Activated CD4-positive, alpha-beta T cell treated with anti-CD3 and anti-CD28 coated beads, Interleukin-2, amount 10 ng/mL, durations not matched to agents 7 days and 5 days (primary cell): Measurements from ENCODE around the gene LHX8. TPM values are rescaled to one million over a fixed set of nuclear protein-coding genes. Genes with fewer than 3 reads are reported as not detected.

Source experiments
- CTCF ChIA-PET: fragments of 350-600 bp; sonication (Branson Sonifier 250); formaldehyde crosslinking; loops from one replicate; lab custom pipeline; 2021; ENCODE audit warnings: antibody characterized with exemption; lab: Charles Lee
- POLR2A ChIA-PET: fragments of 350-600 bp; sonication (Branson Sonifier 250); formaldehyde crosslinking; loops from one replicate; lab custom pipeline; 2021; ENCODE audit warnings: antibody characterized with exemption; lab: Charles Lee
- DNase-seq: peaks from one replicate; pipeline ENCODE4 v3.0.0-alpha.2; 2020
- H3K27ac Mint-ChIP-seq: one replicate; pipeline ENCODE4 v1.8.0; 2021; ENCODE audit warnings: mild to moderate bottlenecking, moderate library complexity, mixed read lengths
- H3K27me3 Mint-ChIP-seq: one replicate; pipeline ENCODE4 v1.8.0; 2021; ENCODE audit warnings: mixed read lengths
- H3K36me3 Mint-ChIP-seq: one replicate; pipeline ENCODE4 v1.8.0; 2021; ENCODE audit warnings: low read depth, mixed read lengths
- H3K4me1 Mint-ChIP-seq: one replicate; pipeline ENCODE4 v1.8.0; 2021; ENCODE audit warnings: mixed read lengths
- H3K4me3 Mint-ChIP-seq: one replicate; pipeline ENCODE4 v1.8.0; 2021; ENCODE audit warnings: mild to moderate bottlenecking, moderate library complexity, mixed read lengths
- H3K9me3 Mint-ChIP-seq: one replicate; pipeline ENCODE4 v1.8.0; 2021; ENCODE audit warnings: mixed read lengths
- total RNA-seq, 2 experiments: library from RNA; stranded (reverse); gene quantifications; one replicate each; pipeline ENCODE4 v1.2.3, GENCODE V29; 2021

The LHX8 gene
- total RNA-seq, 2 experiments from 2014 or later = not detected

DNA sequence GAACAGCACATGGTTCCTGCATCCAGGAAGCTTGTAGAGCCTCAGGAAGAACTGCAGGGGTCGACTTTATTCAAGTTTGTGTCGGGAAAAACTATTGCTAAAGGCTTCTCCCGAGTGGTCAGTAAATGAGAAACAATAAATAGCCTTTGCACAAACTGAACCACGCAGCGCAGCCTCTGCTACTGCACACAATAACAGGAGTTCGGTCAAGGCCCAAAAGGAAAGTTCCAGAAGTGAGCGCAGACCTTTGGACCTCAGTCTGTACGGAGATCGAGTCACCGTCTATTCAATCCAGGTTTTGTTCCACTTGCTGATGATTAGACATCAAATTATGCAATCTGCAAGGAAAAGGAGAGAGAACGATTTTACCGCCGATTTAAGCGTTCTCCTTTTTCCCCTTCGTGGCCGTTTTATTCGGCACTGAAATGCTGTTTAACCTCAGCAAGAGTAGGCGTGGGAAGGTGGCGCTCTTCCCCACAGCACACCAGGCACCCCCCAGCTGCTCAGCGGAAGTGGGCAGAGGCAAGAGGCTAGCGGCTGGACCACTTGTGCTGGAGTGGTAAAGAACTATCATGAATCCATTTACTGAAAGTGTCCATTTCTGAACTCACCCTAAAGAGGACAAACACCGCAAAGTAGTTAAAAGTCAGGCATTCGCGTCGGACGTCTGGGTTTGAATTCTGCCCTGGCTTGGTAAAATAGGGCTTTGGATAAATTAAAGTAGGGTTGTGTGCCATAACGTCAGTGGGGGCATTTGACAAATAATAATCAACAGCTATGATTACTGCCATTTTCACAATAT is 6.1 kb upstream of the LHX8 start:
- ChIA-PET CTCF (no interaction called here), POLR2A (no interaction called here)
- DNase-seq = no peak
- H3K27ac Mint-ChIP-seq = no peak overlapping the region
- peaks cover 7% of the 10 kb centered on the region for H3K36me3 Mint-ChIP-seq
- H3K27me3 Mint-ChIP-seq = peaks cover 77% of the 10 kb centered on the region
- no peak overlapping the region for H3K4me3 Mint-ChIP-seq
- H3K9me3 Mint-ChIP-seq = peaks cover 15% of the 10 kb centered on the region
- peaks cover under 1% of the 10 kb centered on the region for H3K4me1 Mint-ChIP-seq

DNA sequence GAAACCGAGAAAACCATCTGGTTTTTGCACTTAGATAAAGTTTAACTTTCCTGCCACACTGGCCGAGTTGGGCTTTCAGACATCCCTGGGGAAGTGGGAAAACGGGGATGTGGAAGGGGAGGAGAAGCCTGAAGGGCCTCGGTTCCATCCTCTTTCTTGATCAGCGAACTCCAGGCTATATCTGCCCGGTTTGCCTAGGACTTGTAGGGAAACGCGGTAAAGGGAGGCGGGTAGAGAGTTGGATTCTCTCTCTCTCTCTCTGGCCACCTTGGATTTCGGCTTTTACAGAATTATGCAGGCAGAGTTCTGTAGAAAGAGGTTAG is 4.6 kb upstream of the LHX8 start:
- no peak overlapping the region for H3K4me3 Mint-ChIP-seq
- peaks cover 11% of the 10 kb centered on the region for H3K36me3 Mint-ChIP-seq
- CTCF ChIA-PET = no interaction called here
- H3K27me3 Mint-ChIP-seq = peaks cover 89% of the 10 kb centered on the region
- DNase-seq = no peak
- POLR2A ChIA-PET = no interaction called here
- peaks cover 3% of the 10 kb centered on the region for H3K4me1 Mint-ChIP-seq
- H3K9me3 Mint-ChIP-seq = peaks cover 17% of the 10 kb centered on the region
- no peak overlapping the region for H3K27ac Mint-ChIP-seq

DNA sequence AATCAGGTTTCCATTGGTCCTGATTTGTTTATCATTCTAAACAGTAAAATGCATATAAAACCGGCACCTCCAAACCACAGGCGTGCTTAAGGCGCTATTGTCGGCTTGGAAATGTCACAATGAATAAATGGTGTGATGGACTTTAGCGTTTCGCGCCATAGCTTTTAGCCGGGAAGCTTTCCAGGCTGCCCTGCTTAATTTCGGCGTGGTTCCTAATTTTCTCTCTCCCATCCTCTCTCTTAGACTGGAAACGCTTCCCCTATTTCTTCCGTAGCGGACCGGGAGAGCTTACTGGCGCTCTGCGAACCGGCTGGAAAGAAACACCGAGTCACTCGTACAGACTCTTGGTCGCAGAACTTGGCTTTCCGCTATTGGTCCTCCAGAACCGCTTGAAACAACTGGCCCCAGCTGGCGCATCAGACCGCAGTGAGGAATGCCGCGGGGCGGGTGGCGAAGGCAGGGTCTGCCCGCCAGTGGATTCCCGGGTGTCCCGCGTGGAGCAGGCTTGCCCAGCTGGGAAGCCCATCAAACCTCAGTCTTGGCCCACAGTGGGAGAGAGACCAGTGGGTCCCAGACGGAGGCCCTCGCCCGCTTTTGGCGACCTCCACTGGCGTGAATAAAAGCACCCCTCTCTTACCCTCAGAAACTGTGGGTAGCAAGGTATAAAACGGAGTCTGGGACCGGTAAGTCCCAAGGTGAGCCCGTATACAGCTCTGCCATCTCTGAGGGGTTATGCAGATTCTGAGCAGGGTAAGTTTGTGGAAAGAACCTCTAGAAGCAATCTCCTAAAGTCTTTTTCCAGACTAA is 4.0 kb upstream of the LHX8 start:
- Mint-ChIP-seq H3K27ac (peak overlapping the region; percentile 57), H3K4me1 (peaks cover 9% of the 10 kb centered on the region), H3K27me3 (peaks cover 91% of the 10 kb centered on the region), H3K4me3 (no peak overlapping the region), H3K9me3 (peaks cover 17% of the 10 kb centered on the region), H3K36me3 (peaks cover 12% of the 10 kb centered on the region)
- ChIA-PET POLR2A (no interaction called here), CTCF (no interaction called here)
- DNase-seq = no peak

DNA sequence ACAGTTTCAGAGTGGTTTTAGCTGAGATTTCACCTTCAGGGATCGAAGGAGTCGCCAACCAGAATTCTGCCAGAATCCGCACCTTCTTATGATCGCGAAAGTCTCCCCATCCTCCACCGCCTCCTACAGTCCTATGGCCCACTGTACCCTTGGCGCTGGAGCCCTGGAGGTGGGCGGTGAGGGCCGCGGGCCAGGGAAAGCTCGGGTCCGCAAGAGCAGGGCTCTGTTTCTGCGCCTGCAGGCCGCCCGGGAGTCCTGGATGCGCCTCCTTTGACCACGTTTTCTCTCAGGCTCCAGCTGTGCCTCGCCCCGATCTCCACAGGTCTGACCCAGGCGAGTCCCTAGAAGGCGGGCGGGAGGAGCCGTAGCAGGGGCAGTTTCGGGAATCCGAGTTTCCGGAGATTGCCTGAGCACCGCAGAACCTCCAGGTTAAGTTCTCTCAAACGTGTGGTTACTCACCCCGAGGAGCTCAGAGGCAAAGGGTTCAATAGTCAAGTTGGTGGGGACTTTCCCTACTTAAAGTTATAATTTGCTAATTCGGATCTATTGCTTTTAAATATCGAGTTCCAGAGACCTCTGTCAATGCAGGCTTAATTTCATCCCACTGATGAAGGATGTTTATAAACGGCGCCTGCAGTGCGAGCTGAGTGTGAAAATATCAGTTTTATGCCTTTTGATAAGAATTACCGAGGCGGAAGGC is 3.2 kb upstream of the LHX8 start:
- H3K36me3 Mint-ChIP-seq = peaks cover 13% of the 10 kb centered on the region
- POLR2A ChIA-PET = no interaction called here
- no peak overlapping the region for H3K4me3 Mint-ChIP-seq
- H3K9me3 Mint-ChIP-seq = peaks cover 17% of the 10 kb centered on the region
- CTCF ChIA-PET = no interaction called here
- DNase-seq = no peak
- H3K27me3 Mint-ChIP-seq = peaks cover 96% of the 10 kb centered on the region
- no peak overlapping the region for H3K27ac Mint-ChIP-seq
- peaks cover 11% of the 10 kb centered on the region for H3K4me1 Mint-ChIP-seq

- POLR2A ChIA-PET = no interaction called here
- Mint-ChIP-seq H3K9me3 (peaks cover 17% of the 10 kb centered on the region), H3K4me3 (no peak overlapping the region), H3K4me1 (peaks cover 11% of the 10 kb centered on the region), H3K27ac (peak overlapping the region; percentile 25), H3K36me3 (peaks cover 13% of the 10 kb centered on the region), H3K27me3 (peaks cover 98% of the 10 kb centered on the region)
- DNase-seq = no peak
- CTCF ChIA-PET = no interaction called here
Observed at GRCh38 chr1:75131565-75132241, 2.5 kb upstream of the LHX8 start.

GRCh38 chr1:75132242-75132811 is 1.9 kb upstream of the LHX8 start:
- Mint-ChIP-seq H3K27ac (peak overlapping the region; percentile 11), H3K4me3 (no peak overlapping the region), H3K4me1 (peaks cover 11% of the 10 kb centered on the region), H3K27me3 (peaks cover 95% of the 10 kb centered on the region), H3K9me3 (peaks cover 14% of the 10 kb centered on the region), H3K36me3 (peaks cover 11% of the 10 kb centered on the region)
- ChIA-PET CTCF (interaction anchor here (0.6 kb wide), 1 partner anchor 1077 kb away, joined by 3 read pairs; no protein-coding TSS in a partner anchor), POLR2A (no interaction called here)
- no peak for DNase-seq

GRCh38 chr1:75132812-75133619 is 1.2 kb upstream of the LHX8 start:
- Mint-ChIP-seq H3K4me1 (peaks cover 11% of the 10 kb centered on the region), H3K36me3 (peaks cover 11% of the 10 kb centered on the region), H3K4me3 (no peak overlapping the region), H3K27me3 (peaks cover 95% of the 10 kb centered on the region), H3K9me3 (peaks cover 14% of the 10 kb centered on the region), H3K27ac (peak overlapping the region; percentile 33)
- no peak for DNase-seq
- ChIA-PET POLR2A (no interaction called here), CTCF (interaction anchor here (0.6 to 1.5 kb wide), 2 partner anchors 13 to 1077 kb away, joined by 3 read pairs; no protein-coding TSS in a partner anchor)

- ChIA-PET POLR2A (no interaction called here), CTCF (interaction anchor here (1.5 kb wide), 1 partner anchor 15 kb away, joined by 3 read pairs; no protein-coding TSS in a partner anchor)
- Mint-ChIP-seq H3K27ac (peak overlapping the region; percentile 58), H3K36me3 (peaks cover 11% of the 10 kb centered on the region), H3K4me3 (peak overlapping the region; percentile 71), H3K4me1 (peaks cover 11% of the 10 kb centered on the region), H3K27me3 (peaks cover 90% of the 10 kb centered on the region), H3K9me3 (peaks cover 14% of the 10 kb centered on the region)
- DNase-seq = no peak
Observed at GRCh38 chr1:75134647-75135572, 722 bp downstream of the LHX8 start.

DNA sequence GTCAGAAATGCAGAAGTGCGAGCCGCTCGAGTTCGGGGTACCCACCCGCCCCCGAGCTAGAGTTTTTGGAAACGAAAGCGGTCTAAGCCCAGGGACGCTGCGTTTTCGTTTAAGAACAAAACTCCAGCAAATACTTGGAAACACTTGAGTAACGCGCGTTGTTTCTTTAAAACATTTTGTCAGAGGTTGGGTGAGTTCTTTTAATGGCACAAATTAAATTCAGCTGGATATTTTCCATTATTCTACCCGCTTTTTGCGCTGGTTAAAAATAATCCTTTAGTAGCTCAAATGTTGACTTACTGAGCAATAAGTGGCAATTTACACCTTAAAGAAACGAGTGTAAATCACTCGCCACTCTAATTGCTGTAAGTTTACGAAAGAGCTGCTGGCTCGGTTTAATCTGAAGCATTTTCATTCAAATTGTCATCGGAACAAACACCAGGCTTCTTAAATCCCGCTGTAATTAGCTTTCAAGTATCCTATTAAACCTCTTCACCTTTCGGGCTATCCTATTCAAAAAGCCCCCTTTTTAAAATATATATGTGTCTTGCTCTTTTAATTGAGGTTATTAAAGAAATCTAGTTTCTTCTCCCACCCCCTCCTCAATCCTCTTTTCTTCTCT is 1.5 kb downstream of the LHX8 start:
- no peak for DNase-seq
- H3K27ac Mint-ChIP-seq = no peak overlapping the region
- H3K36me3 Mint-ChIP-seq = peaks cover 11% of the 10 kb centered on the region
- peaks cover 88% of the 10 kb centered on the region for H3K27me3 Mint-ChIP-seq
- POLR2A ChIA-PET = no interaction called here
- CTCF ChIA-PET = no interaction called here
- peak overlapping the region; percentile 71 for H3K4me3 Mint-ChIP-seq
- H3K4me1 Mint-ChIP-seq = peaks cover 11% of the 10 kb centered on the region
- H3K9me3 Mint-ChIP-seq = peaks cover 14% of the 10 kb centered on the region

- H3K27ac Mint-ChIP-seq = no peak overlapping the region
- H3K27me3 Mint-ChIP-seq = peaks cover 81% of the 10 kb centered on the region
- CTCF ChIA-PET = no interaction called here
- POLR2A ChIA-PET = no interaction called here
- no peak overlapping the region for H3K4me3 Mint-ChIP-seq
- no peak for DNase-seq
- H3K9me3 Mint-ChIP-seq = peaks cover 14% of the 10 kb centered on the region
- peaks cover 11% of the 10 kb centered on the region for H3K4me1 Mint-ChIP-seq
- H3K36me3 Mint-ChIP-seq = peaks cover 11% of the 10 kb centered on the region
Observed at GRCh38 chr1:75136195-75136815, 2.1 kb downstream of the LHX8 start.
